Spleen (tissue), 7 donors: ENCODE measurements around the gene TTYH1.

Experiments used
- CTCF ChIP-seq, 11 experiments: fragments of 200-600 bp in 7 of 11; fragments of 450-650 bp in 4 of 11; sonication (generic) in 4 of 11; IDR thresholded peaks in 8 of 11; conservative IDR thresholded peaks in 3 of 11; 1 replicate in 7 of 11; 2 replicates in 4 of 11; pipeline versions ENCODE4 v1.4.0 to v1.8.0; 2016 to 2021; ENCODE audit warnings: antibody characterized with exemption in 11 of 11, inconsistent platforms in 4 of 11, mild to moderate bottlenecking in 1 of 11
- POLR2A ChIP-seq, 3 donors: fragments of 450-650 bp; IDR thresholded peaks; one replicate each; pipeline ENCODE4 v1.5.1; 2017; ENCODE audit warnings: antibody characterized with exemption in 3 of 3, mild to moderate bottlenecking in 1 of 3
- POLR2AphosphoS5 ChIP-seq, 3 donors: sonication (generic); formaldehyde crosslinking; IDR thresholded peaks; one replicate each; pipeline ENCODE4 v1.5.1; 2017; ENCODE audit warnings: antibody characterized with exemption in 3 of 3
- donor health status: DM: no; HTN: no; CAD: no; lungs with moderate emphysema.
- donor health status: DM: no; HTN: no; CAD: no.
- donor health status: DM: no; HTN: no; CAD: no.

- TF ChIP-seq POLR2AphosphoS5 (IDR thresholded peaks at IDR 0.05), result peak; percentile 99 to 100 (median 100)
- TF ChIP-seq CTCF (IDR thresholded peaks at IDR 0.05 in 8 of 11, conservative IDR thresholded peaks at IDR 0.05 in 3 of 11), result peak in 5 of 11 experiments; percentile 9 to 33 (median 23)
- peak; percentile 65 to 85 (median 76) for TF ChIP-seq POLR2A (IDR thresholded peaks at IDR 0.05)
These were observed 33.8 kb downstream of the TTYH1 start, which contains the start of gene LENG8 for GRCh38 chr19:54448774-54449700.
